CD4-positive, alpha-beta T cell (primary cell): ENCODE data around the gene HOXA13. TPM values are rescaled to one million over a fixed set of nuclear protein-coding genes. Genes with fewer than 3 reads are reported as not detected.

Experiments used
- ATAC-seq: fragments of 200-7000 bp; cut with Tn5 transposase; one replicate; pipeline ENCODE4 v1.10.0; 2022; ENCODE audit warnings: mild to moderate bottlenecking; ENCODE audit not compliant: poor library complexity
- CTCF ChIA-PET: fragments of 350-600 bp; sonication (Branson Sonifier 250); formaldehyde crosslinking; loops from one replicate; lab custom pipeline; 2021; ENCODE audit warnings: antibody characterized with exemption, inconsistent platforms; lab: Charles Lee
- POLR2A ChIA-PET: fragments of 350-600 bp; sonication (Branson Sonifier 250); formaldehyde crosslinking; loops from one replicate; lab custom pipeline; 2021; ENCODE audit warnings: antibody characterized with exemption, inconsistent platforms; lab: Charles Lee
- DNase-seq, 14 experiments: peaks; one replicate each; pipeline ENCODE4 v3.0.0-alpha.2; 2013 to 2020; ENCODE audit warnings: mixed read lengths in 2 of 14
- H3K27ac ChIP-seq, 2 donors: one replicate each; pipeline versions ENCODE4 v1.5.1 to v1.7.0; 2013; ENCODE audit warnings: low read length in 2 of 2, low read depth in 1 of 2, mild to moderate bottlenecking in 1 of 2
- H3K27me3 ChIP-seq, 2 experiments: 1 replicate in 1 of 2; 2 replicates in 1 of 2; pipeline versions ENCODE4 v1.6.1 to v1.7.0; 2013; ENCODE audit warnings: low read length in 2 of 2, control low read depth in 1 of 2, mild to moderate bottlenecking in 1 of 2, moderate library complexity in 1 of 2; ENCODE audit not compliant: insufficient read depth in 2 of 2, control insufficient read depth in 1 of 2
- H3K36me3 ChIP-seq: one replicate; pipeline ENCODE4 v1.6.1; 2013; ENCODE audit warnings: low read length, control low read depth; ENCODE audit not compliant: insufficient read depth
- H3K4me1 ChIP-seq: one replicate; pipeline ENCODE4 v1.6.1; 2013; ENCODE audit warnings: low read length, control low read depth; ENCODE audit not compliant: insufficient read depth
- H3K4me3 ChIP-seq: one replicate; pipeline ENCODE4 v1.5.1; 2013; ENCODE audit warnings: mild to moderate bottlenecking, low read length, moderate library complexity
- H3K9me3 ChIP-seq, 2 experiments: 1 replicate in 1 of 2; 2 replicates in 1 of 2; pipeline versions ENCODE4 v1.6.1 to v1.7.0; 2013; ENCODE audit warnings: low read length in 2 of 2, mild to moderate bottlenecking in 2 of 2, control low read depth in 1 of 2, moderate library complexity in 1 of 2; ENCODE audit not compliant: control insufficient read depth in 1 of 2, insufficient read depth in 1 of 2
- H3K27ac Mint-ChIP-seq: one replicate; pipeline ENCODE4 v1.8.0; 2020; ENCODE audit warnings: mixed read lengths
- H3K27me3 Mint-ChIP-seq: one replicate; pipeline ENCODE4 v1.8.0; 2021; ENCODE audit warnings: mixed read lengths
- H3K36me3 Mint-ChIP-seq: one replicate; pipeline ENCODE4 v1.8.0; 2021; ENCODE audit warnings: low read depth, mixed read lengths
- H3K4me1 Mint-ChIP-seq: one replicate; pipeline ENCODE4 v1.8.0; 2021; ENCODE audit warnings: low read depth, mixed read lengths
- H3K4me3 Mint-ChIP-seq: one replicate; pipeline ENCODE4 v1.8.0; 2020; ENCODE audit warnings: mild to moderate bottlenecking, mixed read lengths
- H3K9me3 Mint-ChIP-seq: one replicate; pipeline ENCODE4 v1.8.0; 2020; ENCODE audit warnings: mixed read lengths
- intact Hi-C, 2 experiments: fragments of 100-400 bp; cut with DNase I in 1 of 2; cut with micrococcal nuclease in 1 of 2; formaldehyde crosslinking; loops; one replicate each; pipeline versions ENCODE4 v1.15.1 to v1.9.0; 2023 to 2025; cut with DNase I, micrococcal nuclease
- total RNA-seq, 174 experiments: library from RNA in 2 of 174; stranded (reverse) in 2 of 174; gene quantifications; one replicate each; pipeline ENCODE4 v1.2.3 and lab custom pipeline; 2021 to 2026
- TF ChIP-seq, protein P1 (sequence below): fragments of 200-600 bp; IDR thresholded peaks from one replicate; pipeline ENCODE4 v1.8.0; 2022; ENCODE audit warnings: antibody characterized with exemption, mild to moderate bottlenecking

The HOXA13 gene
- total RNA-seq, 2 experiments from 2014 or later: not detected

DNA sequence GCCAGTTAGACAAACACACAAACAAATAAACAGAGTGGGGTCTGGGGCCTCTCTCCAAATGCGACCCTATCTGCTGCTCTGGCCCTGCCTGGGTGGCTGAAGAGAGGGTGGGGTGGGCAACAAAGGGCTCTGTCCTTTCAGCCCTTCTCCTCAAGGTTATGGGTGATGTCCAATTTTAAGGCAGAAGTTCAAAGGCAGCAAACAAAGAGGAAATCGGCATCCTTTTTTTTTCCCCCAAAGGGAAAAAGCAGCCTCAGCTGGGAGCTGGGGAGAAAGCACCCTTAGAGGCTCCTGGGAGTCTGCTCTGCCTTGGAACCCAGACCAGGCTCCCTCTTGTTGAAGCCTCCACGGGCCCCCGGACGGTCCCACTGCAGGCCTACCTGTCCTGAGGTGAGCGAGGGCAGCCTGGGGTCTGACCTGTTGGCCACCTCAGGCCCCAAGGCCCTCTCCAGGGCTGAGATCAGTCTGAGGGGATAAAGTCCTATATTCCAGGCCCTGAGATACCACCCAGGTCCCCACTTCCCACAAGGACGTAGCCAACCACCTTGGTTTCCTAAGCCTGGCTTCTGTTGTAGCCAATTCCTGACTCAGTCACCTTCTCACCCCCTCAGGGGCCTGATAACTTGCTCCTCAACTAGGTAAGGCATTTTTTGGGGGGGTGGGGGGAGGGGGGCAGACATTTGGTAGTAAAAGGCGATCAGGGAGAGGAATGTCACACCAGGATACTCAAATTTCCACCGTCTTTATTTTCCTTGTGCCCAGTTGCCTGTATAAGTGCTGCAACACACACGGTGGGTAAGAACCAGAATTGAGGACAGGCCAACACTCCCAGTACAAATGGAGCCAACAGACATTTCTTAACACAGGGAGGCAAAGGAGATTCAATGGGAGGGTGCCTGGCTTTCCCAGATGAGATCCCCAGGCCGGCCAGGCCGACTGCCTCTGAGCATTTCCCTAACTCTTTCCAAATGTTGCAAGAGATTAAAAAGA lies 19.2 kb downstream of the HOXA13 start:
- ChIA-PET POLR2A (interaction anchor here (3.5 kb wide), 1 partner anchor 8 kb away, joined by 14 read pairs; no protein-coding TSS in a partner anchor), CTCF (interaction anchor here (0.6 to 2.0 kb wide), 18 partner anchors 7 to 1311 kb away, joined by 3 to 17 read pairs (median 6); no protein-coding TSS in a partner anchor)
- Mint-ChIP-seq H3K4me1 (peaks cover 24% of the 10 kb centered on the region), H3K27me3 (peaks cover 96% of the 10 kb centered on the region), H3K27ac (no peak overlapping the region), H3K4me3 (no peak overlapping the region), H3K9me3 (no peaks in the 10 kb centered on the region), H3K36me3 (no peaks in the 10 kb centered on the region)
- Histone ChIP-seq H3K27ac (no peak overlapping the region), H3K36me3 (no peaks in the 10 kb centered on the region), H3K4me1 (peaks cover 36% of the 10 kb centered on the region), H3K9me3 (peaks cover 0 to 49% of the 10 kb centered on the region in 2 experiments), H3K4me3 (no peak overlapping the region), H3K27me3 (peaks cover 73 to 90% of the 10 kb centered on the region in 2 experiments)
- ATAC-seq (no peak), DNase-seq (peak in 1 of 14 experiments; percentile 31)
- TF ChIP-seq, protein P1, sequence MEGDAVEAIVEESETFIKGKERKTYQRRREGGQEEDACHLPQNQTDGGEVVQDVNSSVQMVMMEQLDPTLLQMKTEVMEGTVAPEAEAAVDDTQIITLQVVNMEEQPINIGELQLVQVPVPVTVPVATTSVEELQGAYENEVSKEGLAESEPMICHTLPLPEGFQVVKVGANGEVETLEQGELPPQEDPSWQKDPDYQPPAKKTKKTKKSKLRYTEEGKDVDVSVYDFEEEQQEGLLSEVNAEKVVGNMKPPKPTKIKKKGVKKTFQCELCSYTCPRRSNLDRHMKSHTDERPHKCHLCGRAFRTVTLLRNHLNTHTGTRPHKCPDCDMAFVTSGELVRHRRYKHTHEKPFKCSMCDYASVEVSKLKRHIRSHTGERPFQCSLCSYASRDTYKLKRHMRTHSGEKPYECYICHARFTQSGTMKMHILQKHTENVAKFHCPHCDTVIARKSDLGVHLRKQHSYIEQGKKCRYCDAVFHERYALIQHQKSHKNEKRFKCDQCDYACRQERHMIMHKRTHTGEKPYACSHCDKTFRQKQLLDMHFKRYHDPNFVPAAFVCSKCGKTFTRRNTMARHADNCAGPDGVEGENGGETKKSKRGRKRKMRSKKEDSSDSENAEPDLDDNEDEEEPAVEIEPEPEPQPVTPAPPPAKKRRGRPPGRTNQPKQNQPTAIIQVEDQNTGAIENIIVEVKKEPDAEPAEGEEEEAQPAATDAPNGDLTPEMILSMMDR: no peak
- intact Hi-C loops: no loop called here

DNA sequence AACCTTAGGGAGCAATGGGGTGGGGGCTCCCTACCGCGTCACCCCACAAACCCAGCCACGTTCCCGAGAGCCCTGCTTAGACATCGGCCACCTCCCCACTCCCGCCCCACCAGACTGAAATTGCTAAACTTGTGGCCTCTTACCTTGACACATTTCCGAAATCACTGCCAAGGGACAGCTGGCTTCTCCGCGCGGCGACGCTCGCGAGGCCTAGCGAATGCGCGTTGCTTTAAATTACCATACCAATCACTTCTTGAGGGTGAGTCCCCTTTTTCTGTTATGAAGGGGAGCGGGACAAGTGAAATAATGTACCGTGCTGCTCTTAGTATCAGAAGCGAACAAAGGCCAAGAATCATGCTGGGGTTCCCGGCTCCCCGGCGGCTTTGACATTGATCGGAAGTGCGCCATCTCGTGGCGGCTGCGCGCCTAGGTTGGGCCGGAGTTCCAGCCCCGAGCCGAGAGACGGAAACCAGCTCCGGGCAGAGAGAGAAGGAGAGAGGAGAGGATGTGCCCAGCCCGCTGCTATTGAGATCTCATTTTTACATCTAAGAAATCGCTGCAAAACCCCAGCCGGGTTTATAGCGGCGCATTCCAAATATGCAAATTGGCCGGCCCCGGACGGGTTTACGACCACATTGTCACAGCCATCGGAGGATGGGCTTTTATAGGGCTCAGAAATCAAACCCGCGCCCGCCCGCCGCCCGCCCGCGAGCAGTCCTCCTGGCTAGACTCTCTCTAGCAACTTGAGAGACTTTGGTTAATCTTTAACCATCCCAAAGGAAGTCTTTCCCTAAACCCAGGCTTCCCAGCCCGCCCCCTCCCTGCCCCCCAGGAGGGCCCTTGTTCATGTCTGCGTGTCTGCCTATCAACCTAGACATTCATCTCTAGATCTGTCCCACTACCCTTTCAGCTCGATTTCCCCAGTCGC lies 20.1 kb downstream of the HOXA13 start:
- peaks cover 0 to 48% of the 10 kb centered on the region in 2 experiments for H3K9me3 ChIP-seq
- peaks cover 28% of the 10 kb centered on the region for H3K4me1 ChIP-seq
- ChIA-PET POLR2A (no interaction called here), CTCF (interaction anchor here (0.6 to 2.0 kb wide), 19 partner anchors 8 to 1310 kb away, joined by 3 to 17 read pairs (median 5); no protein-coding TSS in a partner anchor)
- peaks cover 18% of the 10 kb centered on the region for H3K4me1 Mint-ChIP-seq
- H3K4me3 ChIP-seq: no peak overlapping the region
- no peaks in the 10 kb centered on the region for H3K36me3 ChIP-seq
- H3K27ac Mint-ChIP-seq: no peak overlapping the region
- ATAC-seq (peak; percentile 78), DNase-seq (peak in 11 of 14 experiments; percentile 41 to 85 (median 56))
- H3K27me3 Mint-ChIP-seq: peaks cover 96% of the 10 kb centered on the region
- peaks cover 73 to 90% of the 10 kb centered on the region in 2 experiments for H3K27me3 ChIP-seq
- intact Hi-C loops: loop anchor here in 1 of 2 experiments (5.0 kb wide), 1 partner anchor 1227 kb away; no protein-coding TSS in a partner anchor
- H3K27ac ChIP-seq: no peak overlapping the region
- TF ChIP-seq, protein P1: peak; percentile 90
- no peaks in the 10 kb centered on the region for H3K36me3 Mint-ChIP-seq
- H3K4me3 Mint-ChIP-seq: peak overlapping the region; percentile 57
- H3K9me3 Mint-ChIP-seq: no peaks in the 10 kb centered on the region

DNA sequence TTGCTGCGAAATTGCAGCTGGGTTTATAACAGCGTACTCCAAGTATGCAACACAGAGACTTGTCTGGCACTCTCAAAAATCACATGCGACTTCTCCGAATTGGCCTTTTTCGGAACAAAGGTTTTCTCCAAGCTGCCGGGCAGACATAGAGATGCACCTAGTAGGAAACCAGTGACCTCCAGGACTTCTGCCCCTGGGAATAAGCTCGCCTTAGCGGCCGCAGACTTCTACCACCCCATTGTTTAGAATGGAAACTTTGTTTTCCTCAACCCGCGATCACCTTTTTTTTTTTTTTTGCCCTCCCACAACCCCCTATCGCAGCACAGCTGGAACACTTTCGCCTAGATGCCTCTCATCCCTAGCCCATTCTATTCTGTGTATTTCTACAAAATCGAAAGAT lies 20.9 kb downstream of the HOXA13 start:
- H3K36me3 ChIP-seq: no peaks in the 10 kb centered on the region
- Mint-ChIP-seq H3K4me1 (peaks cover 15% of the 10 kb centered on the region), H3K36me3 (no peaks in the 10 kb centered on the region), H3K9me3 (no peaks in the 10 kb centered on the region), H3K27ac (no peak overlapping the region), H3K27me3 (peaks cover 96% of the 10 kb centered on the region), H3K4me3 (no peak overlapping the region)
- intact Hi-C loops: loop anchor here in 1 of 2 experiments (5.0 kb wide), 1 partner anchor 1227 kb away; no protein-coding TSS in a partner anchor
- H3K27me3 ChIP-seq: peaks cover 76 to 92% of the 10 kb centered on the region in 2 experiments
- H3K4me3 ChIP-seq: no peak overlapping the region
- H3K9me3 ChIP-seq: peaks cover 0 to 51% of the 10 kb centered on the region in 2 experiments
- TF ChIP-seq, protein P1: no peak
- H3K4me1 ChIP-seq: peaks cover 29% of the 10 kb centered on the region
- ChIA-PET POLR2A (no interaction called here), CTCF (interaction anchor here (0.7 to 2.0 kb wide), 11 partner anchors 8 to 1310 kb away, joined by 3 to 17 read pairs (median 7); no protein-coding TSS in a partner anchor)
- no peak overlapping the region for H3K27ac ChIP-seq
- no peak for ATAC-seq
- DNase-seq: no peak
